ENCODE data around the gene POU5F2.

Gene POU5F2

GRCh38 chr5:93715761-93716160, 25.6 kb downstream of the POU5F2 start:
- DNase-seq (ENCODE audit: low spot score), result no peak

GRCh38 chr5:93715327-93715726, 26.1 kb downstream of the POU5F2 start:
- DNase-seq (ENCODE audit: low spot score), result no peak

GRCh38 chr5:93708442-93708841, 33.0 kb downstream of the POU5F2 start:
- no peak for DNase-seq (ENCODE audit: low spot score)

GRCh38 chr5:93705896-93706295, 35.5 kb downstream of the POU5F2 start:
- DNase-seq (ENCODE audit: low spot score), result no peak

GRCh38 chr5:93704996-93705395, 36.4 kb downstream of the POU5F2 start:
- DNase-seq (ENCODE audit: low spot score), result no peak

GRCh38 chr5:93691997-93692396, 49.4 kb downstream of the POU5F2 start:
- no peak for DNase-seq (ENCODE audit: low spot score)

Measured in SW480 (cell line).